ENCODE measurements around the gene BZW1. TPM values are rescaled to one million over a fixed set of nuclear protein-coding genes. Genes with fewer than 3 reads are reported as not detected.

Gene BZW1
- polyA plus RNA-seq, 1 of the 3 experiments (the other 2 are of a cell fraction): 131 TPM

GRCh38 chr2:200809506-200810251 lies 2.0 kb upstream of the BZW1 start:
- Histone ChIP-seq H2AFZ (ENCODE audit: low read depth) (peak overlapping the region; percentile 54; the same call in 1 of the 2 replicates), H3K9me2 (no peaks in the 10 kb centered on the region), H3F3A (replicated peaks; ENCODE audit: insufficient read depth) (peaks cover 12% of the 10 kb centered on the region), H3K4me3 (ENCODE audit: low read depth in 2 of 2, low read length in 1 of 2) (no peak overlapping the region), H3K36me3 (replicated peaks in 1 of 2; ENCODE audit: control insufficient read depth in 1 of 2, insufficient read depth in 2 of 2, low read length in 1 of 2) (peaks cover 16 to 19% of the 10 kb centered on the region in 2 experiments), H3K4me2 (peak overlapping the region; percentile 82), H3K4me1 (ENCODE audit: control insufficient read depth in 1 of 2, insufficient read depth in 2 of 2, low read depth in 1 of 2, low read length in 1 of 2) (peaks cover 12 to 20% of the 10 kb centered on the region in 2 experiments; a peak in 3 of 4 replicates), H4K20me1 (ENCODE audit: insufficient read depth) (peaks cover 24% of the 10 kb centered on the region), H3K27ac (ENCODE audit: low read depth in 2 of 2, low read length in 1 of 2) (peak overlapping the region in 1 of 2 experiments; percentile 98; a peak in 2 of 4 replicates), H3K9me3 (no peaks in the 10 kb centered on the region), H3K9ac (peak overlapping the region; percentile 98; the same call in 1 of the 2 replicates), H3K27me3 (ENCODE audit: insufficient read depth) (no peaks in the 10 kb centered on the region), H3K79me2 (ENCODE audit: insufficient read depth) (peaks cover 30% of the 10 kb centered on the region)
- WGBS (ENCODE audit: low lambda C conversion rate): 90% methylated on average over 7 of the region's 7 CpGs
- TF ChIP-seq FOSL2 (IDR thresholded peaks at IDR 0.05; ENCODE audit: borderline replicate concordance, low read depth): no peak
- TF ChIP-seq TEAD4 (IDR thresholded peaks at IDR 0.05; ENCODE audit: borderline replicate concordance, insufficient read depth): no peak
- no peak for TF ChIP-seq MXI1 (IDR thresholded peaks at IDR 0.05; ENCODE audit: low read depth, low read length)
- TF ChIP-seq RFX5 (IDR thresholded peaks at IDR 0.05; ENCODE audit: low read length): no peak
- TF ChIP-seq ZBTB33 (IDR thresholded peaks at IDR 0.05; ENCODE audit: borderline replicate concordance, low read depth): no peak
- no peak for TF ChIP-seq IRF3 (IDR thresholded peaks at IDR 0.05; ENCODE audit: low read depth, low read length)
- ChIA-PET POLR2A (interaction anchor here (2.0 kb wide), 1 partner anchor 97 kb away, joined by 4 read pairs; no protein-coding TSS in a partner anchor), CTCF (interaction anchor here (0.6 to 3.0 kb wide), 2 partner anchors 62 to 96 kb away, joined by 3 to 18 read pairs; no protein-coding TSS in a partner anchor)
- no peak for DNase-seq

GRCh38 chr2:200810252-200810997 lies 1.3 kb upstream of the BZW1 start:
- Histone ChIP-seq H3K4me1 (ENCODE audit: control insufficient read depth in 1 of 2, insufficient read depth in 2 of 2, low read depth in 1 of 2, low read length in 1 of 2) (peaks cover 12 to 20% of the 10 kb centered on the region in 2 experiments; a peak in 3 of 4 replicates), H3K4me2 (peak overlapping the region; percentile 82), H3K79me2 (ENCODE audit: insufficient read depth) (peaks cover 37% of the 10 kb centered on the region), H3K36me3 (replicated peaks in 1 of 2; ENCODE audit: control insufficient read depth in 1 of 2, insufficient read depth in 2 of 2, low read length in 1 of 2) (peaks cover 23 to 27% of the 10 kb centered on the region in 2 experiments), H3K4me3 (ENCODE audit: low read depth in 2 of 2, low read length in 1 of 2) (peak overlapping the region; percentile 76 to 87), H3K27me3 (ENCODE audit: insufficient read depth) (no peaks in the 10 kb centered on the region), H3K9ac (peak overlapping the region; percentile 98), H3K9me2 (no peaks in the 10 kb centered on the region), H3K27ac (ENCODE audit: low read depth in 2 of 2, low read length in 1 of 2) (peak overlapping the region; percentile 77 to 98), H3F3A (replicated peaks; ENCODE audit: insufficient read depth) (peaks cover 12% of the 10 kb centered on the region), H2AFZ (ENCODE audit: low read depth) (peak overlapping the region; percentile 57; the same call in 1 of the 2 replicates), H3K9me3 (no peaks in the 10 kb centered on the region), H4K20me1 (ENCODE audit: insufficient read depth) (peaks cover 32% of the 10 kb centered on the region)
- peak; percentile 25 for DNase-seq
- CTCF ChIA-PET: interaction anchor here (0.7 to 3.0 kb wide), 3 partner anchors 79 to 964 kb away, joined by 3 to 18 read pairs (median 3); partner anchors contain the start of gene NIF3L1
- WGBS (ENCODE audit: low lambda C conversion rate): 47% methylated on average over 6 of the region's 6 CpGs
- POLR2A ChIA-PET: interaction anchor here (1.0 to 2.0 kb wide), 2 partner anchors 54 to 97 kb away, joined by 4 to 6 read pairs; partner anchors contain the start of gene CLK1
- TF ChIP-seq IRF3 (IDR thresholded peaks at IDR 0.05; ENCODE audit: low read depth, low read length) (no peak), POLR2AphosphoS5 (IDR thresholded peaks at IDR 0.05; ENCODE audit: low read depth, low read length) (no peak), TEAD4 (IDR thresholded peaks at IDR 0.05; ENCODE audit: borderline replicate concordance, insufficient read depth) (no peak), TAF1 (IDR thresholded peaks at IDR 0.05; ENCODE audit: borderline replicate concordance, low read depth, low read length) (no peak), RAD21 (IDR thresholded peaks at IDR 0.05; ENCODE audit: low read length) (no peak), GATA2 (CRISPR knock-in tag; IDR thresholded peaks at IDR 0.05) (no peak), TCF12 (IDR thresholded peaks at IDR 0.05) (no peak), YY1 (IDR thresholded peaks at IDR 0.05; ENCODE audit: low read depth) (no peak), USF2 (IDR thresholded peaks at IDR 0.05; ENCODE audit: borderline replicate concordance, low read depth, low read length) (no peak), RCOR1 (IDR thresholded peaks at IDR 0.05; ENCODE audit: low read length) (no peak), EP300 (IDR thresholded peaks at IDR 0.05; ENCODE audit: borderline replicate concordance in 1 of 2, low read depth in 1 of 2, low read length in 1 of 2) (no peak), NRF1 (IDR thresholded peaks at IDR 0.05; ENCODE audit: low read depth, low read length) (no peak), GABPA (IDR thresholded peaks at IDR 0.05; ENCODE audit: low read depth) (no peak), RXRA (IDR thresholded peaks at IDR 0.05; ENCODE audit: borderline replicate concordance, low read depth) (no peak), CHD2 (IDR thresholded peaks at IDR 0.05; ENCODE audit: low read length, partially characterized antibody) (no peak)
